ENCODE measurements around the gene TMEM170B.

Gene TMEM170B

GRCh38 chr6:11584244-11584643 is 46.7 kb downstream of the TMEM170B start:
- DNase-seq (ENCODE audit: low read depth in 1 of 2, low spot score in 1 of 2), result no peak

DNA sequence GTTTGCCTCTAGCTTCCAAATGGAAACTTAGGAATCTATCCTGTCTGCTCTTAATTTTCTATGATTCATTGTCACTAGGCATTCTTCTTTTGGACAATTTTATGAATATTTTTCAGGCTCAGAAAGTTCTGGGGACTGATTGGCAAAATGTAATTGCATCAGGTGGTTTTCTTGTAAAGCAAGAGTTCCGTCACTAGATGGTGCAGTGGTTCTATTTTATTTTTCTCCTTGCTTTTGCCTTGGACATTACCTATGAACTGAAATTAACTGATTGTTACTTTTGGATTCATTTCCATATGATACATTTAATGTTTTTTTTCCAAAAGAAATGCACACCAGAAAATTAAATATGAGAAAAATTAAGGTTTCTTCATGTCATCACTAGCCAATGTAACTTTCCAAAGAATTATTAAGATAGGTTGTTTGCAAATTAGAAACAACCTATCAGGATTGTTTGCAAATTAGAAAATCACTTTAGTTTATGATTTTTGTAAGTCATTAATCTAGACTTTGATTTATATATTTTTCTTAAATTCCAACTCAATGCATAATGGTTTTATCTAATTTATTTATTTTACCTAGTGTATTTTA is 48.0 kb downstream of the TMEM170B start:
- DNase-seq (ENCODE audit: low read depth in 1 of 2, low spot score in 1 of 2), result no peak

GRCh38 chr6:11586117-11586516 is 48.6 kb downstream of the TMEM170B start:
- DNase-seq (ENCODE audit: low read depth in 1 of 2, low spot score in 1 of 2), result no peak

GRCh38 chr6:11586536-11586935 is 49.0 kb downstream of the TMEM170B start:
- no peak for DNase-seq (ENCODE audit: low read depth in 1 of 2, low spot score in 1 of 2)

DNA sequence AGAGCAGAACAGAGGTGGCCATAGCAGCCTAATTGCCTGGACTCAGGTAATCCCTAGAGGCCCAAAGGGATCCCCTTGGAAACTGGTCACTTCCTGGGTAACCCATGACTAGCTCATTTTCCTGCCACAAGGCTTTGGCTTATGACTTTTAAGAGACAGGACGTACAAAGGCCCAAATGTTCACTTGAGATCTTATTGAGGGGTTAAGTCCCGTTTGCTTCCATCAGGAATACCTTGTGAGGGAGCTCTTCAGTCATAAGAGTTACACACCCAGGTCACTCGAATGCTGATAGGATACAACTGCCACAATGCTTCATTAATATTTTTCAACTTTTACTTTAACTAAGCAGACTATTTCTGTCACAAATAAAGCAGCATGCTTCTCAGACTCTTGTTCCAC is 51.7 kb downstream of the TMEM170B start:
- no peak for DNase-seq (ENCODE audit: low read depth in 1 of 2, low spot score in 1 of 2)

DNA sequence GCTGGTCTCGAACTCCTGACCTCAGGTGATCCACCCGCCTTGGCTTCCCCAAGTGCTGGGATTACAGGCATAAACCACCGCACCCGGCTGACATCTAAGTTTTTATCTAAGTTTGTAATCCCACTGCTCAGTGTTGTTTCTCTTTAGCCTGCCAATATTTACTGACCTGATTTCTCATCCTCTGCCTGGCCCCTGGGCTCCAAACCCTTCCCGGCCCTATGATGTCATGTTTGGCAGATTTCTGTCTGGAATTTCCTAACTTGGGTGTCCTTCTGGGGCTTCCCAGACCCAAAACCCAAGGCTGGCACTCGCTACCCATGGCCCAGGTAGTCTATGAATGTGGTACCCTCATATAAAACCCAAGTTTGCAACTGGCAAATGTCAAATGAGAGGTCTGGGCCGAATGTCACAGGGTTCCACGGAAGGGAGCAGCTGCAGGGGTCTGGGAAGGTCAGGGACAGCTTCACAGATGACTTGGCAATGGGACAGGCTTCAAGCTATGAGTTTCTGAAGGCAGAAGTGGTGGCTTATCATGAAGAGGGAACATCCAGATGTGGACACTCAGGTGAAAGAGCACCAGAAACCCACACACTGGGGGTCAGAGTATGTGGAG is 54.9 kb downstream of the TMEM170B start:
- no peak for DNase-seq (ENCODE audit: low read depth in 1 of 2, low spot score in 1 of 2)

- no peak for DNase-seq (ENCODE audit: low read depth in 1 of 2, low spot score in 1 of 2)
Observed at GRCh38 chr6:11593096-11593495, 55.5 kb downstream of the TMEM170B start.

DNA sequence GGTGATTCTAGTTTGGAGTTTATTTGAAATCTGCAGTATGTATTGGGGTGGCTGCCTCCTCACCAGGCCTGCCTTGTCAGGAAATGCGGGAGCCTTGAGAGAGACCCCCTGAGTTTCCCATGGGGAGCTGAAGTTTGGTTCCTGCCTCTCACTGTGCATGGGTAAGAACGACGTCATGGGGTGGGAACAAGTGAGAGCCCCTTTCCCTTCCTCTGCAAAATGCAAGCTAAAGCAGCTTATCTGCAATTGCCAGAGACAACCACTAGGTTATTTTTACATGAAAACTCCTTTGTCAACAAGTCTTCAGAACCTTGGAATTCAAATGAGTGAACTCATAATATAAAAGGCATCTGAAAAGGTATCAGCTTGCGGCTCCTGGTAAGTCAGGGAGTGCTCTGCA is 58.4 kb downstream of the TMEM170B start:
- no peak for DNase-seq (ENCODE audit: low read depth in 1 of 2, low spot score in 1 of 2)

GRCh38 chr6:11596640-11597237 is 59.2 kb downstream of the TMEM170B start:
- DNase-seq (ENCODE audit: low read depth in 1 of 2, low spot score in 1 of 2), result no peak

DNA sequence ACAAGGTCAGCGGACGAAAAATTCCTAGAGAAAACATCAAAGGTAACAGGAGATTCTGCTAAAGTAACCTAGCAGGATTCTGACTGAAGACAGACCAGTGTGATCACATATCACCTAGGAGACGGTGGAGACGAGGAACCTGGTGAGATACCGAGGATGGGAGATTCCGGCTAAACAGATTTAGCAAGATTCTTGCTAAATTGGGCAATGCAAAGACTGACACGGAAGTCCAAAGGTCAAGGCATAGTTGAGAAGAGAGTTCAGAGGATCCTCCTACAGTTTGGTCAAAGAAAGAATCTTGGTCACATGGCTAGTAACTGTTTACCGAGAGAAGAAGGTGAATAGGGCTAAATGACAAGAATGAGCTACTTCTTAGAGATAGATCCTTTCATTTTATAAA is 61.1 kb downstream of the TMEM170B start:
- no peak for DNase-seq (ENCODE audit: low read depth in 1 of 2, low spot score in 1 of 2)

- no peak for DNase-seq (ENCODE audit: low read depth in 1 of 2, low spot score in 1 of 2)
Observed at GRCh38 chr6:11600251-11600650, 62.7 kb downstream of the TMEM170B start.

- DNase-seq (ENCODE audit: low read depth in 1 of 2, low spot score in 1 of 2), result no peak
Observed at GRCh38 chr6:11601776-11602605, 64.4 kb downstream of the TMEM170B start.

DNA sequence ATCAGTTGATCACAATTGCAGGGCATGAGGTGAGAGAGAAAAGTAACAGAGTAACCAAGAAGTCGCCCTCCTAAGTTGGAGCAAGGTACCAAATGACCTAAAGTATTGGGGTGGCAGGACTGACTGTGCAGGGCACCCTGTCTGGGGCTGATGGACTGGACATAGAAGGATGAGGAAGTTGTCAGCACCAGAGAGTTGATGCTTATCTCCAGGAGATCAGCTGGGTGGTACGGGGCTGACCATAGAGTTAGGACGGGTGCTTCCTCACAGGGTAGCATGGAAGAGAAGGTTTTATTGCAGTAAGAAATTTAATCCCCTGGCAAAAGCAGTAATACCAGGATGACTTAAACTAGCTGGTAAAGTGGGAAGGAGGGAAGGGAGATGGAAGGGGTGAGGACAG is 66.7 kb downstream of the TMEM170B start:
- no peak for DNase-seq (ENCODE audit: low read depth in 1 of 2, low spot score in 1 of 2)

DNA sequence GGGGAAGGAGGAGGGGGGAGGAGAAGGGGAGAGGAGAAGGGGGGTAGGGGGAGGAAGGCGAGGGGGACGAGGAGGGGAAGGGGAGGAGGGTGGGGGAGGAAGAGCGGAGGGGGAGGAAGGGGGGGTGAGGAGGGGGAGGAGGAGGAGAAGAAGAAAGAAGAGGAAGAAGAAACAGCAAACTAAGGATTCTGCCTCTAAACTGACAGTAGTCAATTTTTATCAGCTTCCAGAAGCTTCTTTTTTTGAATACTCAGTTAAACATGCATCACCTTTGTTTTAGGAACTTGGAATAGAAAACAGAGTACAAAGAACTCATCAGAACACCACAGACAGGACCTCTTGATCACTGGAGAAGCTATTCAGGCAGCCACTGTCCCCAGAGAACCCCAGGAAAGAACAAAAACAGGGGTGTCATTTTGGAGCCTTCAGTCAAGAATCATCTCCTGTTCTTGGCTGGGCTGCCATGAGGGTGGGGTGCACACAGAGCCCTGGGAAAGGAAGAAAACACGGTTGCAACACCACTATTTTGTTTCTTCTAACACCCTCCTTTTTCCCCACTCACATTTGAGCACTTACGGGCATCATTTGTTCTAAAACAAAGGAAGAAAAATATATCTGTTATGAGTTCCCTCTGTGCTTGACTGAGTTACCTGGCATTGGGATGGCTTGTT is 67.4 kb downstream of the TMEM170B start:
- no peak for DNase-seq (ENCODE audit: low read depth in 1 of 2, low spot score in 1 of 2)

GRCh38 chr6:11605507-11605905 is 68.0 kb downstream of the TMEM170B start:
- no peak for DNase-seq (ENCODE audit: low read depth in 1 of 2, low spot score in 1 of 2)

DNA sequence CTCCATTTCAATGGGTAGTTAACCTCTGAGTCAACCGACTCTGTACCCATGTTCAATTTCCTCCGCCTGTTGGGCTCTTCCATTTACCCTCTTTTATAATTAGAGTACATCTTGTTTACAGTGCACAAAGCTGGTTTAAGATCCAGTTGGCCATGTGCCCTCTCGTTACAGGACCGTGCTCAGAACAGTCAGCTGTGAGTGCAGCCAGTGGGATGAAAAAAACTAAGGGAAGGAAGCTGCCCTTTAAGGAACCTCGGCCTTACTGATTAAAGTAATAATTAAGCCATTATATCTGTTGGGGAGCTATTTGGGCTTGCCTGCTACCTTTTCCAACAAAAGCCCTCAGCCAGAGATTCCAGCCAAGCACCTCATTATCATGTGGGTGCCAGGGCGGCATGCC is 68.8 kb downstream of the TMEM170B start:
- DNase-seq (ENCODE audit: low read depth in 1 of 2, low spot score in 1 of 2), result no peak

DNA sequence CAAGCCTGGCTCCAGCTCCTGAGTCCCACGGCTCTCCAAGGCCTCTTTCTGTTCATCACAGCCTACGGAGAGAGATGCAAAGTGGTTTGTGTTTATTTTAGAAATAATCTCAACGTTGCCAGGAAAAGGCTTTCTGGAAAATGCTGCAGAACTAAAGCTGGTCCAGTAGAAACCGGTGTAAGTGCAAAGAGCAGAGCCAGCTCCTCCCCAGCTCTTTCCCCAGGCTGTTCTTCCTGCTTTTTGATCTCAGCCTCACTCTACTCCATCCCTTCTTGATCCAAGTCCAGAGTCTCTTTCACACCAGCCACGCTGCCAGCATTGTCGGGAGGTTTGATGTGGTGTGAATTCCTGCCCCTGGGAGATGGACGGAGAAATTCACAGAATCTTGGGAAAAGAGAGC is 69.8 kb downstream of the TMEM170B start:
- no peak for DNase-seq (ENCODE audit: low read depth in 1 of 2, low spot score in 1 of 2)

DNA sequence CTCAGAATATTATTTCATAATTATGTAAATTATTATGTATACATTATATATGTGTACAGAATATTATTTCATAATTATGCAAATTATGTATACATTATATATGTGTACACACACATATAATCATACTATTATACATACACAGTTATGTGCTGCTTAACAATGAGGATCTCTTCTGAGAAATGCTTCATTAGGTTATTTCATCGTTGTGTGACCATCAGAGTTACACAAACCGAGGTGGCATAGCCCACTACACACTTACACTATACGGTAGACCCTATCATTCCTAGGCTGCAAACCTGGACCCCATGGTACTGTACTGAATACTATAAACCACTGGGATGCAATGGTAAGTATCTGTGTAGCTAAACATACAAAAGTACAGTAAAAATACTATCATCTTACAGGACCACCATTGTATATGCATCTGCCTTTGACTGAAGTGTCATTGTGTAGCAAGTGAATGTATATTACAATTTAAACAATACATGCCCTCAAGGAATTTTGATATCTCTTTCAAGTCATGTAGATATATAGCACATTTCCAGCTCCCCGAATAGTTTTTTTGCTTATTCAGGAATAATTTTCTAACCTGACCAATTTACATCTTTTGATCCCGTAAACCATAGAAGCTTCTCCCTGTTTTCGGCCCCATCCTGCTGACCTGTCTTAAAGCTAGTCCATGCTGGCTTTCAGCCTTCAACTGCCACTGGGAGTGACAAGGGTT is 71.2 kb downstream of the TMEM170B start:
- DNase-seq (ENCODE audit: low read depth in 1 of 2, low spot score in 1 of 2), result no peak

DNA sequence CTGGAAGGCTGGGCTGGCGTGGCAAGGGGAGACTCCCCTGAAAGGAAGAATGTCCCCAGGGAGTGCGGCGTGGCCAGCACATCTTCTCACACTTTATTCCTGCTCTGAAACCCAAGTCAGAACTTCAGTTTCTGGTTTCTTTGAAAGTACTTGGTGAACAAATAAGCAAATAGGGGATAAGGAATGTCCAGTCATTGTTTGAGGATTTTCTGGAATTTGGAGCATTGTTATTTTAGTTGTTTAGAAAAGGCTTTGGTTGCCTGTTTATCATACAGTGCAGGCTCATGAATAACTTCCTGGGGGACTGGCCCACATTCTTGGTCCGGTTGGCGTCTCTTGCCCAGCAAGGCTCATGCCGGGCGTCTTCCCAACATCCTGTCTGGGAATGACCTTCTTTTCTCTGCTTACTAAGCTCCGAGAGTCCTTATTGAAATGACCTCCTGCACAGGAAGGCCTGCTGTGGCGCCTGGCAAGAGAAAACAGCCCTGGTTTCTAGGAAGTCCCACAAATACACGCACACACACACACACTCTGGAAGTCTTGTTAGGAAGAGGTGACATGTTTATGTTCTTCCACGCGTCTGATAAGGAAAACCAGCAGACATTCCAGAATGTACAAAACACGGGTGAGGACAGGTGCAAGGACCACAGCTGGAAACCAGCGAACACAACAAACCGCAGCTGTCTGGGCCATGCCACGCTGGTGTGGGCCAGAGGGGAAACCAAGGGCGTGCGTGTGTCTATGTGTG is 71.9 kb downstream of the TMEM170B start:
- DNase-seq (ENCODE audit: low read depth in 1 of 2, low spot score in 1 of 2), result no peak

DNA sequence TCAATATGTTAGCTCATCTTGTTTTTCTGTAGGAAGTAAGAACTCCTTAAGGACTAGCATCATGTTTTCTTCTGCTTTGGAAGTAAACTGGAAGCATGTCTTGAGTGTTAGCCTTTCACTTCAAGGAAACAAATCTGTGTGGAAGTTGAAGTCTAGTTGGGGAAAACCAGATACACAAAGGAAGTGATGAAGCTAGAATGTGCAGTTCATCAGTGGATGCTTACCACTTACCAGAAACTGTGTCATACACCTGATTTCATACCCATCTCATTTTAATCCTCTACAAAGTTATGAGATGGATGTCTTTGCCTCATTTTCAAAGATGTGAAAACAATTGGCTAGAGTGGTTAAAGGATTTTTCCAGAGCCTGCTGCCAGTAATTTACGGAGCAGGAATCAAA is 75.8 kb downstream of the TMEM170B start:
- no peak for DNase-seq (ENCODE audit: low read depth in 1 of 2, low spot score in 1 of 2)
